IMR-90 (cell line): ENCODE data around the gene SERPINB5.

ENCODE experiments used
- CEBPB ChIP-seq: IDR thresholded peaks from 2 replicates; pipeline ENCODE4 v1.6.1; 2012; ENCODE audit warnings: low read depth, low read length, improper control_type of control experiment
- CHD1 ChIP-seq: IDR thresholded peaks from 2 replicates; pipeline ENCODE4 v1.6.1; 2012; ENCODE audit warnings: low read depth, low read length, improper control_type of control experiment
- MXI1 ChIP-seq: IDR thresholded peaks from 2 replicates; pipeline ENCODE4 v1.6.1; 2012; ENCODE audit warnings: low read depth, mild to moderate bottlenecking, low read length, moderate library complexity, borderline replicate concordance
- POLR2A ChIP-seq: IDR thresholded peaks from 2 replicates; pipeline ENCODE4 v1.6.1; 2012; ENCODE audit warnings: mild to moderate bottlenecking, low read depth, low read length
- RAD21 ChIP-seq: IDR thresholded peaks from 2 replicates; pipeline ENCODE4 v1.6.1; 2012; ENCODE audit warnings: low read length, improper control_type of control experiment
- RCOR1 ChIP-seq: IDR thresholded peaks from 2 replicates; pipeline ENCODE4 v1.6.1; 2012; ENCODE audit warnings: mild to moderate bottlenecking, low read length, improper control_type of control experiment; ENCODE audit not compliant: insufficient replicate concordance
- TF ChIP-seq, protein P1 (sequence below): conservative IDR thresholded peaks from 2 replicates; pipeline ENCODE4 v1.5.1; 2012; ENCODE audit warnings: mild to moderate bottlenecking, low read depth, low read length, improper control_type of control experiment
- TF ChIP-seq, protein P2 (sequence below): fragments of 150-350 bp; IDR thresholded peaks from 2 replicates; pipeline ENCODE4 v1.6.1; 2016; ENCODE audit warnings: low read depth, mild to moderate bottlenecking, low read length, moderate library complexity, borderline replicate concordance

DNA sequence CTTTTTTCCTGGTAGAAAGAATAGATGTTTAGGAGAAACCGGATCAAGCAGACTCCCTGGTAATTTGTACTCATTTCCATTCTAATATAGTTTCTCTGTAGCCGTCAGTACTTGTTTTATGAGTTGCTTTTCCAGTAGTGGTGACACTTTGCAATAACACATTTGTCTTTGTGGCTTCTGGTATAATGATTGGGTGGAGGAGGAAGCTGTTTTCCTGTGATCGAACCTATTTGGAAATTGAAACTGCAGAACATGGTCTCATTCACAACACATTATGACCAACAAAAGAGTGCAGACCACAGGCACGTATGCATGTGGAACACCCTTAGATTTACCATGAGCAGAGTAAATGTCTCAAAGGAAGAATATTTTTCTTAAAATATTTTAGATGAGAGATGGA lies 57.9 kb downstream of the SERPINB5 start:
- TF ChIP-seq CEBPB: no peak
- TF ChIP-seq, protein P1, sequence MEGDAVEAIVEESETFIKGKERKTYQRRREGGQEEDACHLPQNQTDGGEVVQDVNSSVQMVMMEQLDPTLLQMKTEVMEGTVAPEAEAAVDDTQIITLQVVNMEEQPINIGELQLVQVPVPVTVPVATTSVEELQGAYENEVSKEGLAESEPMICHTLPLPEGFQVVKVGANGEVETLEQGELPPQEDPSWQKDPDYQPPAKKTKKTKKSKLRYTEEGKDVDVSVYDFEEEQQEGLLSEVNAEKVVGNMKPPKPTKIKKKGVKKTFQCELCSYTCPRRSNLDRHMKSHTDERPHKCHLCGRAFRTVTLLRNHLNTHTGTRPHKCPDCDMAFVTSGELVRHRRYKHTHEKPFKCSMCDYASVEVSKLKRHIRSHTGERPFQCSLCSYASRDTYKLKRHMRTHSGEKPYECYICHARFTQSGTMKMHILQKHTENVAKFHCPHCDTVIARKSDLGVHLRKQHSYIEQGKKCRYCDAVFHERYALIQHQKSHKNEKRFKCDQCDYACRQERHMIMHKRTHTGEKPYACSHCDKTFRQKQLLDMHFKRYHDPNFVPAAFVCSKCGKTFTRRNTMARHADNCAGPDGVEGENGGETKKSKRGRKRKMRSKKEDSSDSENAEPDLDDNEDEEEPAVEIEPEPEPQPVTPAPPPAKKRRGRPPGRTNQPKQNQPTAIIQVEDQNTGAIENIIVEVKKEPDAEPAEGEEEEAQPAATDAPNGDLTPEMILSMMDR: no peak
- TF ChIP-seq RAD21: no peak
- TF ChIP-seq POLR2A: no peak
- TF ChIP-seq MXI1: no peak
- no peak for TF ChIP-seq CHD1
- no peak for TF ChIP-seq RCOR1
- TF ChIP-seq, protein P2, sequence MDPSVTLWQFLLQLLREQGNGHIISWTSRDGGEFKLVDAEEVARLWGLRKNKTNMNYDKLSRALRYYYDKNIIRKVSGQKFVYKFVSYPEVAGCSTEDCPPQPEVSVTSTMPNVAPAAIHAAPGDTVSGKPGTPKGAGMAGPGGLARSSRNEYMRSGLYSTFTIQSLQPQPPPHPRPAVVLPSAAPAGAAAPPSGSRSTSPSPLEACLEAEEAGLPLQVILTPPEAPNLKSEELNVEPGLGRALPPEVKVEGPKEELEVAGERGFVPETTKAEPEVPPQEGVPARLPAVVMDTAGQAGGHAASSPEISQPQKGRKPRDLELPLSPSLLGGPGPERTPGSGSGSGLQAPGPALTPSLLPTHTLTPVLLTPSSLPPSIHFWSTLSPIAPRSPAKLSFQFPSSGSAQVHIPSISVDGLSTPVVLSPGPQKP: no peak
